Astrocyte (in vitro differentiated cells and primary cell): Measurements from ENCODE around the gene C18orf54.

Source experiments
- CTCF ChIP-seq: IDR thresholded peaks from 2 replicates; pipeline ENCODE4 v1.5.1; 2011; ENCODE audit warnings: low read depth, mild to moderate bottlenecking, inconsistent platforms, low read length, moderate library complexity; ENCODE audit not compliant: insufficient read depth
- EZH2 ChIP-seq: IDR thresholded peaks from 2 replicates; pipeline ENCODE4 v1.6.1; 2012; ENCODE audit warnings: mild to moderate bottlenecking, low read length, inconsistent platforms; ENCODE audit not compliant: insufficient read depth

GRCh38 chr18:54358495-54359040 lies 862 bp downstream of the C18orf54 start:
- no peak for TF ChIP-seq CTCF
- TF ChIP-seq EZH2, result no peak
